SK-N-SH treated with all-trans-retinoic acid at 6 μM for 48 hours (cell line): ENCODE results near the gene EPHB4.

Experiments used
- ESRRG ChIP-seq: fragments of 250-450 bp; sonication (Bioruptor Pico); IDR thresholded peaks from 2 replicates; pipeline ENCODE4 v1.6.1; 2021; ENCODE audit warnings: mild to moderate bottlenecking
- TF ChIP-seq, protein P1 (sequence below): fragments of 250-450 bp; sonication (Bioruptor Pico); IDR thresholded peaks from 2 replicates; pipeline ENCODE4 v1.5.1; 2020; ENCODE audit warnings: low read depth, mild to moderate bottlenecking, moderate library complexity

GRCh38 chr7:100791881-100792666, 35.2 kb downstream of the EPHB4 start:
- TF ChIP-seq, protein P1, sequence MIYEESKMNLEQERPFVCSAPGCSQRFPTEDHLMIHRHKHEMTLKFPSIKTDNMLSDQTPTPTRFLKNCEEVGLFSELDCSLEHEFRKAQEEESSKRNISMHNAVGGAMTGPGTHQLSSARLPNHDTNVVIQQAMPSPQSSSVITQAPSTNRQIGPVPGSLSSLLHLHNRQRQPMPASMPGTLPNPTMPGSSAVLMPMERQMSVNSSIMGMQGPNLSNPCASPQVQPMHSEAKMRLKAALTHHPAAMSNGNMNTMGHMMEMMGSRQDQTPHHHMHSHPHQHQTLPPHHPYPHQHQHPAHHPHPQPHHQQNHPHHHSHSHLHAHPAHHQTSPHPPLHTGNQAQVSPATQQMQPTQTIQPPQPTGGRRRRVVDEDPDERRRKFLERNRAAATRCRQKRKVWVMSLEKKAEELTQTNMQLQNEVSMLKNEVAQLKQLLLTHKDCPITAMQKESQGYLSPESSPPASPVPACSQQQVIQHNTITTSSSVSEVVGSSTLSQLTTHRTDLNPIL (CRISPR knock-in tag), result no peak
- TF ChIP-seq ESRRG, result no peak
